Anterior cingulate cortex (tissue), 58 donors: ENCODE results near the gene TUBGCP3.

Experiments
- DNase-seq, 58 donors: peaks; one replicate each; lab custom pipeline; 2025; lab: John Stamatoyannopoulos, UW

Gene TUBGCP3

GRCh38 chr13:112457081-112457480 is 130.9 kb downstream of the TUBGCP3 start:
- DNase-seq: no peak

- no peak for DNase-seq
Measured at GRCh38 chr13:112456138-112457056, 131.6 kb downstream of the TUBGCP3 start.

GRCh38 chr13:112455476-112456059 is 132.4 kb downstream of the TUBGCP3 start:
- DNase-seq: no peak

- DNase-seq: no peak
Measured at GRCh38 chr13:112454648-112455334, 133.2 kb downstream of the TUBGCP3 start.

GRCh38 chr13:112453874-112454647 is 133.9 kb downstream of the TUBGCP3 start:
- DNase-seq: no peak

- DNase-seq: no peak
Measured at GRCh38 chr13:112453207-112453829, 134.6 kb downstream of the TUBGCP3 start.

GRCh38 chr13:112452380-112453206 is 135.4 kb downstream of the TUBGCP3 start:
- no peak for DNase-seq

GRCh38 chr13:112451512-112452379 is 136.2 kb downstream of the TUBGCP3 start:
- DNase-seq: no peak

- DNase-seq: no peak
Measured at GRCh38 chr13:112450904-112451240, 137.1 kb downstream of the TUBGCP3 start.

- DNase-seq: no peak
Measured at GRCh38 chr13:112450118-112450903, 137.6 kb downstream of the TUBGCP3 start.

- DNase-seq: no peak
Measured at GRCh38 chr13:112449545-112449930, 138.4 kb downstream of the TUBGCP3 start.

GRCh38 chr13:112448621-112449544 is 139.1 kb downstream of the TUBGCP3 start:
- DNase-seq: no peak

GRCh38 chr13:112447761-112448603 is 140.0 kb downstream of the TUBGCP3 start:
- no peak for DNase-seq

GRCh38 chr13:112447306-112447705 is 140.6 kb downstream of the TUBGCP3 start:
- DNase-seq: no peak

- DNase-seq: no peak
Measured at GRCh38 chr13:112446867-112447266, 141.1 kb downstream of the TUBGCP3 start.
